22Rv1 (cell line): ENCODE measurements around the gene RPP40.

Experiments used
- ZFX ChIP-seq: fragments of 450-650 bp; IDR thresholded peaks from 2 replicates; pipeline ENCODE4 v1.6.1; 2017; ENCODE audit warnings: antibody characterized with exemption, borderline replicate concordance
- TF ChIP-seq, protein P1 (sequence below): fragments of 450-650 bp; IDR thresholded peaks from 2 replicates; pipeline ENCODE4 v1.5.1; 2017; ENCODE audit warnings: mild to moderate bottlenecking

- TF ChIP-seq, protein P1, sequence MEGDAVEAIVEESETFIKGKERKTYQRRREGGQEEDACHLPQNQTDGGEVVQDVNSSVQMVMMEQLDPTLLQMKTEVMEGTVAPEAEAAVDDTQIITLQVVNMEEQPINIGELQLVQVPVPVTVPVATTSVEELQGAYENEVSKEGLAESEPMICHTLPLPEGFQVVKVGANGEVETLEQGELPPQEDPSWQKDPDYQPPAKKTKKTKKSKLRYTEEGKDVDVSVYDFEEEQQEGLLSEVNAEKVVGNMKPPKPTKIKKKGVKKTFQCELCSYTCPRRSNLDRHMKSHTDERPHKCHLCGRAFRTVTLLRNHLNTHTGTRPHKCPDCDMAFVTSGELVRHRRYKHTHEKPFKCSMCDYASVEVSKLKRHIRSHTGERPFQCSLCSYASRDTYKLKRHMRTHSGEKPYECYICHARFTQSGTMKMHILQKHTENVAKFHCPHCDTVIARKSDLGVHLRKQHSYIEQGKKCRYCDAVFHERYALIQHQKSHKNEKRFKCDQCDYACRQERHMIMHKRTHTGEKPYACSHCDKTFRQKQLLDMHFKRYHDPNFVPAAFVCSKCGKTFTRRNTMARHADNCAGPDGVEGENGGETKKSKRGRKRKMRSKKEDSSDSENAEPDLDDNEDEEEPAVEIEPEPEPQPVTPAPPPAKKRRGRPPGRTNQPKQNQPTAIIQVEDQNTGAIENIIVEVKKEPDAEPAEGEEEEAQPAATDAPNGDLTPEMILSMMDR = no peak
- TF ChIP-seq ZFX = no peak
Observed at GRCh38 chr6:4946521-4946920, 57.3 kb downstream of the RPP40 start.
